GM23248 (cell line): ENCODE results near the gene APLF.

Experiments
- EZH2 ChIP-seq: fragments of 200-600 bp; sonication (generic); IDR thresholded peaks from 2 replicates; pipeline ENCODE4 v1.6.1; 2018; ENCODE audit warnings: antibody characterized with exemption, mild to moderate bottlenecking; ENCODE audit not compliant: insufficient read depth, poor library complexity, severe bottlenecking
- EZH2phosphoT487 ChIP-seq: fragments of 200-600 bp; sonication (generic); IDR thresholded peaks from 2 replicates; pipeline ENCODE4 v1.6.1; 2018; ENCODE audit warnings: antibody characterized with exemption, moderate library complexity, mild to moderate bottlenecking, low read depth; ENCODE audit not compliant: insufficient read depth

DNA sequence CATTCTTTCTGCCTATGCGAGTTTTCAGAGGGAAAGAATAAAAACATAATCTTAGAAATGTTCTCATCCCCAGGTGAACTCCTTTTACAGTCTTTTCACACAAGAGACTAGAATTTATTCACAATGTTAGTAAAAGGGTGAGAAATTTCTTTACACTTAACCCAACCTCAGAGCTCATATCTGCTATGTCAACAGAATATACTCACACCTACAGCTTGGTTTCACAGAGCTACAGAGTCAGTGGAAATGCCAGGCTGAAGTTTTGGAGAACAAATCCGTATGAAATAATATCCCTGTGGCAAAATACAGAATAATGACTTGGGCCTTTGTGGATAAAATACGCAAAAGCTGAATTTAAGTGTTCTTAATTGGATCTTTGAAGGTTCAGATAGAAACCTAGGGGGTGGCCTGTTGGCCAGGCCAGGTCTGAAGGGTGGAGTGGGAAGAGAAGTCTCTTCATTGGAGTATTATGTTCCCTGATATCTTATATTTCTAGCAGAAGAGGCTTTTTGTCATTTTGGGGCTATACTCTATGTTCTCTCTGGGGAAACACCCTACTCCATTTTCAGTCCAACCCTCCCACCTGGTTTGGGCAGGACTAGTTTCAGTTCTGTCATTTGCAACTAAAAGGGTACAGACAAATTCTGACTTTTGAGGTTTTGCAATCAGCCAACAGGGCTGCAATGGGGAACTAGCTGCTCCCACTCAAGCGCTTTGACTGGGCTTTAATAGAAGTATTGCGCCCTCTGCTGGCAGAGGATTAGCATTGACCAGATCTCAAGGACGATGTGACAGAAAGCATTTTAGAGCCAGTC, 26.0 kb upstream of the APLF start:
- TF ChIP-seq EZH2phosphoT487: no peak
- TF ChIP-seq EZH2: no peak
